ENCODE data around the gene DLG2. TPM values are rescaled to one million over a fixed set of nuclear protein-coding genes. Genes with fewer than 3 reads are reported as not detected.

DLG2 gene
- total and polyA plus RNA-seq, 2 of the 4 experiments (the other 2 are of a cell fraction) = 0.31 to 0.36 TPM

DNA sequence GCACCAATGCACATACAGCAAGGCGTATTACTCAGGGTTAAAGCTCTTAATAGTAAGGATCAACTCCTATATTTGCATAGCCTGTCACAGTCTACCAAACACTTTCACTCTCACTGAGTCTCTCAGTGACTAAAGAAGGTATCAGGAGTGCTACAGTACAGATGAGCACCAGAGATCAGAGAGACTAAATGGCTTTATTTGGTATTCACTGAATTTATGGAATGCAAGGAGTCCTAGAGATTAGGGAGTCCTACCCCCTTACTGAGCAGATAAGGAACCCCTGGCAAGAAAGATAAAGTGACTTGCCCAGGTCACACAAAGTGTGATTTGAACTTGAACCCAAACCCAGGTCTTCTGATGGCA lies 1944.6 kb downstream of the DLG2 start:
- Histone ChIP-seq H3K9me1 (ENCODE audit: insufficient read depth, low read length) (no peaks in the 10 kb centered on the region), H3K14ac (replicated peaks; ENCODE audit: low read depth, low read length) (no peak overlapping the region), H4K8ac (ENCODE audit: low read depth in 2 of 2, low read length in 2 of 2) (no peak overlapping the region), H3K27ac (ENCODE audit: insufficient read depth, low read length) (no peak overlapping the region), H3K36me3 (ENCODE audit: control insufficient read depth, insufficient read depth, low read length) (no peaks in the 10 kb centered on the region), H4K5ac (ENCODE audit: low read depth, low read length) (no peak overlapping the region), H3K18ac (ENCODE audit: low read depth, low read length) (no peak overlapping the region), H3K9me3 (ENCODE audit: control insufficient read depth, insufficient read depth, low read length) (no peaks in the 10 kb centered on the region), H3K4me1 (ENCODE audit: control insufficient read depth, insufficient read depth, low read length) (no peaks in the 10 kb centered on the region), H3K56ac (ENCODE audit: extremely low read depth, insufficient read depth, low read length) (no peak overlapping the region), H3K4ac (ENCODE audit: low read depth, low read length) (no peak overlapping the region), H4K91ac (ENCODE audit: insufficient read depth, low read depth, low read length) (no peak overlapping the region), H2BK15ac (ENCODE audit: low read depth, low read length) (no peak overlapping the region), H3K79me1 (ENCODE audit: low read depth in 1 of 2, low read length in 2 of 2) (no peaks in the 10 kb centered on the region), H2BK20ac (ENCODE audit: low read depth, low read length) (no peak overlapping the region), H3K9ac (ENCODE audit: low read depth, low read length) (no peak overlapping the region), H3K4me2 (ENCODE audit: low read depth, low read length) (no peak overlapping the region), H2AK9ac (replicated peaks; ENCODE audit: low read depth, low read length, poor library complexity) (no peak overlapping the region), H3K23ac (ENCODE audit: low read depth, low read length) (no peak overlapping the region), H2BK120ac (ENCODE audit: low read depth, low read length) (no peak overlapping the region), H4K20me1 (ENCODE audit: insufficient read depth, low read length) (no peaks in the 10 kb centered on the region), H2BK5ac (ENCODE audit: low read depth, low read length, poor library complexity, severe bottlenecking) (no peak overlapping the region), H3K4me3 (ENCODE audit: insufficient read depth, low read depth, low read length) (no peak overlapping the region), H2AFZ (replicated peaks; ENCODE audit: low read length, poor library complexity) (no peak overlapping the region), H3K27me3 (ENCODE audit: control insufficient read depth, insufficient read depth, low read length) (0 out of 2 replicates have a peak, but pooled peaks cover 4% of the 10 kb centered on the region), H2AK5ac (ENCODE audit: low read depth, low read length) (no peak overlapping the region)
- no peak for TF ChIP-seq CEBPB (IDR thresholded peaks at IDR 0.05; ENCODE audit: low read depth, low read length)
- no peak for TF ChIP-seq MXI1 (IDR thresholded peaks at IDR 0.05; ENCODE audit: borderline replicate concordance, low read depth, low read length)
- no peak for TF ChIP-seq USF2 (IDR thresholded peaks at IDR 0.05; ENCODE audit: low read depth, low read length)
- no peak for TF ChIP-seq MAFK (IDR thresholded peaks at IDR 0.05; ENCODE audit: low read depth, low read length)
- no peak for TF ChIP-seq RCOR1 (IDR thresholded peaks at IDR 0.05; ENCODE audit: insufficient replicate concordance, low read length)
- no peak for TF ChIP-seq CHD1 (IDR thresholded peaks at IDR 0.05; ENCODE audit: low read depth, low read length)
- no peak for TF ChIP-seq MAZ (IDR thresholded peaks at IDR 0.05; ENCODE audit: borderline replicate concordance, low read depth, low read length)
- TF ChIP-seq, protein P1, sequence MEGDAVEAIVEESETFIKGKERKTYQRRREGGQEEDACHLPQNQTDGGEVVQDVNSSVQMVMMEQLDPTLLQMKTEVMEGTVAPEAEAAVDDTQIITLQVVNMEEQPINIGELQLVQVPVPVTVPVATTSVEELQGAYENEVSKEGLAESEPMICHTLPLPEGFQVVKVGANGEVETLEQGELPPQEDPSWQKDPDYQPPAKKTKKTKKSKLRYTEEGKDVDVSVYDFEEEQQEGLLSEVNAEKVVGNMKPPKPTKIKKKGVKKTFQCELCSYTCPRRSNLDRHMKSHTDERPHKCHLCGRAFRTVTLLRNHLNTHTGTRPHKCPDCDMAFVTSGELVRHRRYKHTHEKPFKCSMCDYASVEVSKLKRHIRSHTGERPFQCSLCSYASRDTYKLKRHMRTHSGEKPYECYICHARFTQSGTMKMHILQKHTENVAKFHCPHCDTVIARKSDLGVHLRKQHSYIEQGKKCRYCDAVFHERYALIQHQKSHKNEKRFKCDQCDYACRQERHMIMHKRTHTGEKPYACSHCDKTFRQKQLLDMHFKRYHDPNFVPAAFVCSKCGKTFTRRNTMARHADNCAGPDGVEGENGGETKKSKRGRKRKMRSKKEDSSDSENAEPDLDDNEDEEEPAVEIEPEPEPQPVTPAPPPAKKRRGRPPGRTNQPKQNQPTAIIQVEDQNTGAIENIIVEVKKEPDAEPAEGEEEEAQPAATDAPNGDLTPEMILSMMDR (conservative IDR thresholded peaks at IDR 0.05; ENCODE audit: low read depth, low read length) = no peak
- no peak for TF ChIP-seq BHLHE40 (IDR thresholded peaks at IDR 0.05; ENCODE audit: low read depth, low read length)
- no peak for TF ChIP-seq ELK1 (IDR thresholded peaks at IDR 0.05; ENCODE audit: borderline replicate concordance, low read depth, low read length)
- no peak for TF ChIP-seq FOS (IDR thresholded peaks at IDR 0.05; ENCODE audit: low read depth, low read length)
- TF ChIP-seq RFX5 (IDR thresholded peaks at IDR 0.05; ENCODE audit: low read depth, low read length) = no peak
- TF ChIP-seq RAD21 (IDR thresholded peaks at IDR 0.05; ENCODE audit: low read length) = no peak
- TF ChIP-seq SMC3 (IDR thresholded peaks at IDR 0.05; ENCODE audit: low read depth, low read length) = no peak
- no peak for TF ChIP-seq POLR2A (IDR thresholded peaks at IDR 0.05; ENCODE audit: low read depth, low read length)
- TF ChIP-seq NFE2L2 (IDR thresholded peaks at IDR 0.05; ENCODE audit: low read depth, low read length) = no peak
- POLR2A ChIA-PET (ENCODE audit: unreplicated experiment) = no interaction called here
- no peak for DNase-seq
- BruUV-seq (replicated peaks) = no TSS peak
- dilution Hi-C loops (cut with HindIII; ENCODE audit: low sequenced_read_pairs, unreplicated experiment) (no loop called here), intact Hi-C loops (cut with micrococcal nuclease) (no loop called here), in situ Hi-C loops (cut with MboI; ENCODE audit: low sequenced_read_pairs) (no loop called here)
- WGBS, 2 experiments (ENCODE audit: extremely low coverage in 2 of 2, insufficient read length in 1 of 2) = no CpG with 5 or more reads among the region's 1 CpG
- CTCF ChIA-PET = no interaction called here
- ATAC-seq (ENCODE audit: low read depth) = no peak

Data from IMR-90 (cell line).